Activated T-cell treated with anti-CD3 and anti-CD28 coated beads for 24 hours (primary cell): ENCODE data around the gene TEX54.
"Not testable (repeated sequence)": the region's sequence is repeated elsewhere in the genome, so short reads cannot be mapped to it uniquely, and the experiment has no call there.

Experiments used
- DNase-seq: peaks from one replicate; pipeline ENCODE4 v3.0.0-alpha.2; 2020; ENCODE audit warnings: low read depth

The TEX54 gene

DNA sequence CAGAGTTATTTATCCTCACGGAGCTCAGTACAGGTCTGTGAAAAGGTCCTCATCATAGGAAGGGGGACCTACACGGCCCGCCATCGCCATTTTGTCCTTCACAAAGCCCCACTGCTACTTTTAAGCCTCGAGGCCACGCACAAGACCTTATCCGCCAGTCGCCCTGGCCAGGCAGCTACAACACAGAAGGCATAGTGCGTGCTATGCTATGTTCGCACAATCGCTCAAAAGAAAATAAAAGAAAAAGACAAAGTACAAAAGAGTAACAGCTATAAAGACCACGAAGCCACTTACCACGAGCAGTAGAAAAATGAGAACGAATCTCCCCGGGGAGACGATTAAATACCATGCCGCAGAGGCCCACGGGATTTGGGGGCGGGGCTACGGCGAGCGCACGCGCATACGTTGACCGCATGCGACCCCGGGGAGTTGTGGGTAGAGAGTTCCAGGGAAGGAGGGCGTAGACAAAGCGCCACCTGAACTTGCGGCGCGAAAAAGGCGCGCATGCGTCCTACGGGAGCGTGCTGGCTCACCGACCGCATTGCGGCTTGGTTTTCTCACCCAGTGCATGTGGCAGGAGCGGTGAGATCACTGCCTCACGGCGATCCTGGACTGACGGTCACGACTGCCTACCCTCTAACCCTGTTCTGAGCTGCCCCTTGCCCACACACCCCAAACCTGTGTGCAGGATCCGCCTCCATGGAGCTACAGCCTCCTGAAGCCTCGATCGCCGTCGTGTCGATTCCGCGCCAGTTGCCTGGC lies 23.1 kb upstream of the TEX54 start:
- peak; percentile 98 for DNase-seq

DNA sequence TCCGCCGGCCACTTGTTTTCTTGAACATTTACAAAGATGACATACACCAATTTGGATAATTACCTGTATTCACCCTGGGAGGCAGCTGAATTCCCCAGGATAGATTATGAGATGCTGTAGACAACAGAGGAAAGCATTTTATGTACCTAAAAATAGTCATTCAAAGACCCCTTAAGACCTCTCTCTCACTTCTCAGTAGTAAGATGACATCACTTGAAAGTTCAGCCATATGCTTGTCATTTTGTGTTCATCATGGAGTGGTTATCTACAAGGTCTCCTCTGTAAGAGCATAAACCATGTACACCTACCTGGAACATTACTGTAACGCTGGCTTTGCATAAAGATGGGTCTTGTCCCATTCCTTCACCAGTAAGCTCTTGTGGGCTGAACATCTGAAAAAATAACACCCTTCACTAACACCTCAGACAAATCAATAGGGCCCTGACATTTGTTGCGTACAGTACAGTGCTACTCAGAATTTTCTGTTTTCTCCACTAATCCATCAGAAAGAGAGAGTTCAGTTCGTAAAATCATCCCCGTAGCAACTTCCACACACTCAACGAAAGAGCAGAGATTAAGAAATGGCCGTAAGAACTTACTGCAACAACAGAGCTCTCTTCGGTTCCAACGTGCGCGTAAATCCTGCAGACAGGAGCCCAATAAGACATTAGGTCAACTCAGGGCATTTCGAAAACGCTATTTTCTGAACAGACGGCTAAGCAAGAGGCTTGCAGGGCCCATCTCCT lies 22.4 kb upstream of the TEX54 start:
- no peak for DNase-seq

DNA sequence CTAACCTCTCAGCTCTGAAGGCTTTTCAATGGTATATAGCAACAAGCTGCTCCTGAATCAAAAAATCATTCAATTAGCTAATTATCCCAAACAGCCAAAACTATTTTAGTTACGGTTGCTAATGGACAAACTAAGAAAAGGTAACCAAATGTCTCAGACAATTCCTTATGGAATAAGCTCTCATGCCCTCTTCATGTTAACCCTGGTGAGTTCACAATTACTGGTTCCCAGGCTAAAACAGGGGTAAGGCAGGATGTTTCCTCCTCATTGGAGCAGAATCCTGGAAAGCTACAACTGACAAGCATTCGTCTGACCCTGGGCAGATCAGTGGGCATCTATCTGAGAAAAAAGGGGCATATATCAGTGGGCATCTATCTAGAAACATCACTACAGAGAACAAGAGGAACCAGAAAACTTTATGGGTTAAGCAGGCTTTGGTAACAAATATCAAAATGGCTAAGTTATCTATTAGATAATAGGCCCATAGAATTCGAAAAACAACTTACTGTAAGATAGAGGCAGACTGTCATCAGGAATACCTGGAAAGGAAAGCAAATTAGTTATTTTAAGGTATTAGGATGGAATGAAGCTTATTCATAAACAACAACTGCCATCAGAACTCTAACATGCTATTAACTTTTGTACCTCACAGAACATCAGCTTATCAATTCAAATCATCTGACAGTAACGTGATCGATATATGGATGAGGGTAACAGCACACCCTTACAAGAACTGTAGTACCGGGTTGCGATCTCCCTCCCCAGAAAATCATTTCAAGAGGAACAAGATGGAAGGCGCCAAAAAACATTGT lies 21.6 kb upstream of the TEX54 start:
- DNase-seq = no peak

DNA sequence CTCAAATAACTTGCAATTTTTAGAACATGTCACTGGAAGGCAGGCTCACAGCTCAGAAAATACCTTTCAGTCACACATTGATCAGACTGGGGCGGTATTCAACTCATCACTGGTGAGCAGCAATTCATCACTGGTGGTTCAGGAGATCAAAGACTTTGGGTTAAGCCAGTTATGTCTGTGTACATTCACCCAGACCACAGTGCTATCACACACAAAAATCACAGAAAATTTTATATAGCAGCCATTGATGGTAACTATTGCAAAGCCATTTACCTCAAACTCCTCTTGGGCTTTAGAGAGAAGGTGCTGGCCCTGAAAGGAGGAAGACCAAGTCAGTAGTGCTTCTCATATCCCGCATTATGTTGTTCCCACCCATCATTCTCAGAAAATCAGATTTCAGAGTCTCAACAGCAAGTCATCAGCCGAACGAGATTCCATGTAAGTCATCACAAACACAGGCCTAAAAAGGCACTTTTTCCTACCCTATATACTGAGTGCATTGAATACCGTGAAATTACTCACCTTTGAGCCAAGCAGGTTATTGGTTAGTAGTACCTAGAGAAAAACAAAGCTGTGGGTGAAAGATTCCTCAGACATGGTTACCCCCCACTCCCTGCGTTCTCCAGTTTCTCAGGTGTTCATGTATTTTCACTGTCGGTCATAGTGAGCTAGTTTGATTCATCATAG lies 20.8 kb upstream of the TEX54 start:
- no peak for DNase-seq

DNA sequence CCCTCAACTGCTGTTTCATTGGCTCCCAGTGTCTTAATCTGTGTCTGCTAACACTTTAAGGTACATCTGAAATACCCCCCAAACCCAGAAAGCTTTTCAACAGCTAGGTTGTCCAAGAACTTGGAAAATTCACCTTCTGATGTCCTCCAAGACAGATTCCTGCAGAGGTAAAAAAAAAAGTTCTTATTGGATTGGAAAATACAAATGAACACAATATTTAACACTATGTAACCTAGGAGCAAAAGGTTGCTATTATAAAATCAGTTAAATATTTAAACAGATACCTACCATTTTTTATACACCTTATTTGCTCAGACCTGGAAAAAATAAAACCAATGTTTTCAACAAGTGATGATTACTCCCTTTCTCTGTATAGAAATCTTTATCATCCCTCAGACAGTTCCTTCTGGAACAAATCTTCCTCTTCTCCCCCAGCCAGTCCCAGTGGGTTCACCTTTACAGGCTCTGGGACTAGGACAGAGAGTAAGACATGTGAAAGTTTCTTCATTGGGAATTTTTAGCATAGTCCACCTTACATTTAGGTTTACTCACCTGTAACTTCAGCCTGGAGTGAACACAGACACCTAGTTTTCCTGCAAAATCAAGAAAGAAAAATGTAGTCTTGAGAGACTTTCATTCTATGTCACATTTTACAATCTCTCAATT lies 20.0 kb upstream of the TEX54 start:
- no peak for DNase-seq

DNA sequence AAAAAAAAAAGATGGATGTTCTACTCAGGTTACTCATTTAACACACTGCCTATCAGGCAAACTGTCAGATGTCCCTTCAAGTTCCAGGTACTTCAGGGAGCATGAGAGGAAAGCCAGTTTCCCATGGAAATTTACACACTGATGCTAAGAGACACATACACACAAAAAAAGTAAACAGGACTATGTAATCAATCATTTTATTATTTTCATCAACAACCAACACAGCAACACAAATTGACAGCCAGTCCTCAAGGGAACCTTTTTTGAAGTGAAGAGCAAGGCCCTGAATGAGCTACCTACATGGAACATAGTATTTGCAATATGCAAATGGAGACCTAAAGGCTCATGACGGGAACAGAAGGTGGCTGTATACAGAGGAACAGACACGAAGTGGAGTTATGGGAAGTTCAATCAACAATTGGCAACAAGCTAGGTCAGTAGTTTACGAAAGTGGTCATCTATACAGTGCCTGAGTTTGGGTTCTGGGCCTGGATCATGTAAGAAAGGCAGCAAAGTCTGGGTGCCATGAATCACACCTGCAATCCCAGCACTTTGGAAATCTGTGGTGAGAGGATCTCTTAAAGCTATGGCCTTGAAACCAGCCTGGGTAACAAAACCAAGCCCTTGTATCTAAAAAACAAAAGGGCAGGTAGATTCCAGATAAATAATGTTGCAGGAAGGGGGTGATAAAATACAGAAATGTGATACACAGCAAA lies 19.3 kb upstream of the TEX54 start:
- DNase-seq = no peak

DNA sequence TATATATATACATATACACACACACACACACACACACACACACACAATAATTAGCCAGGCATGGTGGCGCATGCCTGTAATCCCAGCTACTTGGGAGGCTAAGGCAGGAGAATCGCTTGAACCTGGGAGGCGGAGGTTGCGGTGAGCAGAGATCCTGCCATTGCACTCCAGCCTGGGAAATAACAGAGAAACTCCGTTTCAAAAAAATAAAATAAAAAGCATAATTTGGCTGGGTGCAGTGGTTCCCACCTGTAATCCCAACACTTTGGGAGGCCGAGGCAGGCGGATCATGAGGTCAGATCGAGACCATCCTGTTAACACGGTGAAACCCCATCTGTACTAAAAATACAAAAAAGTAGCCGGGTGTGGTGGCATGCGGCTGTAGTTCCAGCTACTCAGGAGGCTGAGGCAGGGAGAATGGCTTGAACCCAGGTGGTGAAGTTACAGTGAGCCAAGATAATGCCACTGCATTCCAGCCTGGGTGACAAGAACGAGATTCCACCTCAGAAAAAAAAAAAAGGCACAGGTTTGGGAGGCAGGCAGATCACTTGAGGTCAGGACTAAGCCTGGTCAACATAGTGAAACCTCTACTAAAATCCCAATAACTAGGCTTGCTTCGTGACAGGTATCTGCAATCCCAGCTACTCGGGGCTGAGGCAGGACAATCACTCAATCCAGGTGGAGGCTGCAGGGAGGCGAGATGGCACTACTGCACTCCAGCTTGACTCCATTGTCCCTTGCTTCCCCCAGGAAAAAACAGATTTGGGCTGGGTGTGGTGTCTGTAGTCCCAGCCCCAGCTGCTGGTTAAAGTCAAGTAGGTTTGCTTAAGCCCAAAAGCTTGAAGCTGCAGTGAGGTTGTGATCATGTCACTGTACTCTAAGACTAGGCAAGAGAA lies 18.5 kb upstream of the TEX54 start:
- DNase-seq = no peak

DNA sequence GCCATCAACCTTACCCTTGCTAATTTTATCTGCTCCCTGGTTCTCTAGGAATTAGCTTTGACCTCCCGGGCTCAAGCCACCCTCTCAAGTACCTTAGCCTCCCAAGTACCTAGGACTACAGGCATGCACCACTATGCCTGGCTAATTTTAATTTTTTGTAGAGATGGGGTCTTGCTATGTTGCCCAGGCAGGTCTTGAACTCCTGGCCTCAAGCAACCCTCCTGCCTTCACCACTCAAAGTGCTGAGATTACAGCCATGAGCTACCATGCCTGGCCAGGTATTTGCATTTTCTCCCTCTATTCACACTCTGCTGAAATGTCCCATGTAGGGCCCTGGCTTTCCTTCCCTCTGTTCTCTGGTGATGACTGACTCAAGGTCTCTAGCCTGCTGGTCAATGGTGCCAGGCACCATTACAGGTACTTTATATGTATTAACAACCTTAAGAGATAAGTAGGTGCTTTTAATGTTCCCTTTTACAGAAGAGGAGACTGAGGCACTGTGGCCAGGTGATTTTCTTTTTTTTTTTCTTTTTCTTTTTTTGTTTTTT lies 15.2 kb upstream of the TEX54 start:
- no peak for DNase-seq

DNA sequence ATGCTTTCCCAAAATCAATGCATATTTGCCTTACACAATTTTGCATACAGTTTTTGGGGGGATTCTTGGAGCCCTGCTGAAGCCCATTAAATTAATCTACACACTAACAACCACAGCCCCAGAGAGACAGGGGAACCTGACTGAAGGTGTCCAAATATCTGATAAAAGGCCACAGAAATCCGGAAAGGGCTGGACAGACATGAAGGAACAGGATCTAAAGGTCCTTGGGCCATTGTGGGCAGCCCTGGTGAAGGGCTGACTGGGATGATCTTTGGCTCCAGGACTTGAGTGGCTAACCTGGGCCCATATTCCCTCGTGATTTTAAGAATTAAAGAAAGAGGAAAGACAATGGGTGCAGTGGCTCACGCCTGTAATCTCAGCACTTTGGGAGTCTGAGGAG lies 13.5 kb upstream of the TEX54 start:
- DNase-seq = no peak

DNA sequence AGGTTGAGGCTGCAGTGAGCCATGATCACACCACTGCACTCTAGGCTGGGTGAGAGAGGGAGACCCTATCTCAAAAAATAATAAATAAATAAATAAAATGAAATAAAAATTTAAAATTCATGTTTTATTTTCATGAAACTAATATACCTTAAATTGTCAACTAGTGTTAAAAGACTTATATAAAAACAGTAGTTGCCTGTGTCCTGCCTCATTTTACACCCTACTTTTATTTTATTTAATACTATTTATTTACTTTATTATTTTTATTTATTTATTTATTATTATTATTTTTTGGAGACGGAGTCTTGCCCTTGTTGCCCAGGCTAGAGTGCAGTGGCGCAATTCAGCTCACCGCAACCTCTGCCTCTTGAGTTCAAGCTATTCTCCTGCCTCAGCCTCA lies 11.5 kb upstream of the TEX54 start:
- DNase-seq = no peak

DNA sequence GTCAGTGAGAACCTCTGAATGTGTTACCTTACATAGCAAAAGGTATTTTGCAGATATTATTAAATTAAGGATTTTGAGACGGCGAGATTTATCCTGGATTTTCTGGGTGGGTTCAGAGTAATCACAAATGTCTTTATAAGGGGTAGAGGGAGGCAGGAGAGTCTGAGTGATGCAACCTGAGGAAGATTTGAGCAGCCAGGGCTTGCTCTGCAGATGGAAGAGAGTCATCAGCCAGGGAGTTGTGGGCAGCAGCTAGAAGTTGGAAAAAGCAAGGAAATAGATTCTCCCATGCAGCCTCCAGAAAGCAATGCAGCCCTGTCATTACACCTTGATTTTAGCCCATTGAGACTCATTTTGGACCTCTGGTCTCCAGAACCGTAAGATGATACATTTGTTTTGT lies 10.8 kb upstream of the TEX54 start:
- DNase-seq = no peak

DNA sequence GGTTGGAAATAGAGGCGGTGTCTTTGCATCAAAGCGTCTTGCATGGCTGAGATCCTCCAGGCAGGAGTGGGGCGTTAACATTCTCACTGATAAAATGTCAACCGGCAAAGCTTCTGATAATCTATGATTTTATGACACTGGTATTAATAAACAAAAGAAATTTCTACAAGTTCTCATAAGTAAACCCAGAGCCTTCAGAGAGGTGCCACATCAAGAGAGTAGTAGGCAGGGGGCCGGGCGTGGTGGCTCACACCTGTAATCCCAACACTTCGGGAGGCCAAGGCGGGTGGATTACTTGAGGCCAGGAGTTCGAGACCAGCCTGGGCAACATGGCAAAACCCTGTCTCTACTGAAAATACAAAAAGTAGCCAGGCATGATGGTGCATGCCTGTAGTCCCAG lies 10.2 kb upstream of the TEX54 start:
- not testable (repeated sequence) for DNase-seq

DNA sequence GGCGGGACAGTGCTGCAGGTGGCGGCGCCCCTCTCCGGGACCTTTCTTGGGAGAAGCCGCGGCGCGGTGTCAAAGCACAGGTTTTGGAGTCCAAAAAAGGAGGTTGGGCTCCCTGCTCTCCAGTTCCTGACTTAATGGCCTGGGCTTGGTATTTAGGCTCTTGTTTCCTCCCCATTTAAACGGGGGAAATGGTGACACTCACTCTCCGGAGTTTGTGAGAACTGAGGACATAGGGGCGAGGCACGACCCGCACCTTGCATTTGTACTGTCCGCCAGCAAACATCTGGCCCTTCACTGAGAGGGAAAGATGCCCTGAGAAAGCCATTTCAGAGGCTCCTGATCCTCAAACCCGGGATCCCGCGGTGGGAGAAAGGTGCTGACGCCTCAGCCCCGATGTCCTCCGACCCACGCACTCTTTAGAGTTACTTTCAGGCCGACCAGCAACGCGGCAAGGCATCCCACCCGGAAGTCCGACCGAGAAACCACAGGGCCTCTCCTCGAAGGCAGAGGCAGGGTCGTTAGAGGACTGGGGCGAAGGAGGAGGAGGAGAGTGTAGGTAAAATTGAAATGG lies 9.6 kb upstream of the TEX54 start:
- DNase-seq = no peak

DNA sequence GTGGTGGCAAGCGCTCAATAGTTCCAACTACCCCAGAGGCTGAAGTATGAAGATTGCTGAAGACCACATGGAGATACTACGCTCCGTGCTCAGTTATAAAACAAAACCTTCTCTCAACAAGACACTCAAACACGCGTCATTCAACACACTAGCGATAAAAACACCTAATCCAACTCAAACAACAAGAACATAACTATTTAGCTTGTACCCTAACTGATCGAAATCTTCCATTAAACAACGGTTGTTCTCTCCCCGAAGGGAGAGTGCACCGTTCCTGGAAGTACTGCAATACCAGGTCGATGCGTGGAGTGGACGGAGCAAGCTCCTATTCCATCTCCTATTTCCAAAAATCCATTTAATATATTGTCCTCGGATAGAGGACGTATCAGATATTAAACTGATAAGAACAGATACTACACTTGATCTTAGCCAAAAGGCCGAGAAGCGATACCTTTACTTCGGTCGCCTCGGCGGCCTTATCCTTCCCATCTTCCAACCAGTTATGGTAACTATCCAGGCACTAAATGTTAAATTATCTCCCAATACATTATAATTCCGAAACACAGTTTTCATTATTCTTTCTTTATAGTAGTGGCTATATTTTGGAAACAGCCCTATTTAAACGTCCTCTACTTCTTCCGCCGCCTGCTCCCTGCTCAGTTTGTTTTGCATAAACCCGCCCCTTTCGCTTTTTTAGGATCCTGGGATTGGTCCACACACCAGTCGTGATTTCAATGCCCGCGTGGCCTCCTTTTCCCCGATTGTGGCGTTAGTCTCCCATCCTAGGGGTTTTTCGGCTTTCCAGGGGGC lies 8.9 kb upstream of the TEX54 start:
- DNase-seq = peak; percentile 81

DNA sequence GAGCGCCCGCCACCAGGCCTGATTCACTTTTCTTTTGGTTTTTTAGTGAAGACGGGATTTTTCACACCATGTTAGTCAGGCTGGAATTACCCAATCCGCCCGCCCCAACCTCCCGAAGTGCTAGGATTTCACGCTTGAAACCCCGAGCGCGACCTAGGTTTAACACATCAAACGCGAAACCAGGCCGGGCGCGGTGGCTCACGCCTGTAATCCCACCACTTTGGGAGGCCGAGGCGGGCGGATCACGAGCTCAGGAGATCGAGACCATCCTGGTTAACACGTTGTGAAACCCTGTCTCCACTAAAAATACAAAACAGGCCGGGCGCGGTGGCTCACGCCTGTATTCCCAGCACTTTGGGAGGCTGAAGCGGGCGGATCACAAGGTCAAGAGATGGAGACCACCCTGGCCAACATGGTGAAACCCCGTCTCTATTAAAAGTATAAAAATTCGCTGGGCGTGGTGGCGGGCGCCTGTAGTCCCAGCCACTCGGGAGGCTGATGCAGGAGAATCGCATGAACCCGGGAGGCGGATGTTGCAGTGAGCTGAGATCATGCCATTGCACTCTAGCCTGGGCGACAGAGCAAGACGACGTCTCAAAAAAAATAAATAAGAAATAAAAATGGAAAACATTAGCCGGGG lies 8.2 kb upstream of the TEX54 start:
- DNase-seq = peak; percentile 80

DNA sequence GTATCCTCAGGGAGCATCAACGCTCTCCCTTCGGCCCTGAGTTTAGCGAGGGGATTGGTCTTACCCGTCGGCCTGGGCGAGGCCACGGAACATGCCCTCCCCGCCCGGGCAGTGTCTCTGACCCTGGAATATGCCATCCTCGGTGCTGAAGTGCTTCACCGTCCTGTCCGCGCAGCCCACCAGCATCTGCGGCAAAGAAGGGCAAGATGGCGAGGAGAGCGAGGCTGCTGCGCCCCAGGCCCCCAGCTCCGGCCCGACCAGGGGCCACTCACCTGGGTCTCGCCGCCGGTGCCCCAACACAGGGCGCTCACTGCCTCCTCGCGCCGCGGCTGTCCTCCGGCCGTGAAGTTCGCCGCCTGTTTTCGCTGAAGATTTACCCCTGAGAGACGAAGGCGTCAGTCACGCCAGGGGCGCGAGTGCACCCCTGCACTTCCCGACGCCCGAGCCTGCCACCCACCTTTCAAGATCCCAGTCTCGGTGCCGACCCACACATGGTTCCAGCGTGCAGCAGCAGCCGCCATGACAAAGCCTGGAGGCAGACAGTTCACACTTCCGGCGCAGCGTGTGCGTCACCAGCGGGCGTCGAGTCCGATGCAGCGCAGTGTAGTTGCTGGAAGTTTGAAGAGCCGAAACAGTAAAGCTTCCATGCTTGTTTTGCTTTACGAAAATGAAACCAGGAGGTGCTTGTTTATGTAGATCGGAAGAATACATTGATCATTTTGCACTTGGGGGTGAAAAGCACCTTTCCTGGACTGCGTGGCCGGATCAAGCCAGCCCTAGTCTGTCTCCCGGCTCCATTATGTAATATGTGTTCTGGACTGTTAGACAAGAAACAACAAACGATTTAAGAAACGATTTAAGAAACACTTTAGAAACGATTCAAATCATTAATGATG lies 6.7 kb upstream of the TEX54 start, which contains the start of gene WDR74:
TSS of gene WDR74 (minus strand) at position 541 of the 896 bp plus-strand sequence. CDS start at position 521, 20 bp downstream.
- DNase-seq = peak; percentile 85

DNA sequence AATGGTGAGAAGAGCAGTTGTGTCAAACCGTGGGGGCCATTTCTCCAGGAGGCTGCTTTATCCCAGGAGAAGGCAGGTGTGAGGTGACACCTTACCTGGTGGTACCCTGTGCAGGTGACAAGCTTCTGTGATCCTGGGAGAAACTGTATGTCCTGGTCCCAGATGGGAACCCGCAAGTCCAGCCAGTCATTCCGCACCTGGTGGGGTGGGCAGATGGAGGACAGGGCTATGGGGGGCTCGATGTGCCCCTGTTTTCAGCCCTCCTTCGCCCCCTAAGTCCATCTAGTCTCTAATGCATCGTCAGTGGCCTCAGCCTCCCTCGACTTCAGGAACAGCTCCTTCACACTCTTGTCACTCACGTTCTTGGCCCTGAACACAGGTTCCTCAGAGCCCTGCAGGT lies 2.7 kb upstream of the TEX54 start:
- DNase-seq = no peak
